SJSA1 (cell line): ENCODE measurements around the gene ZSCAN1. TPM values are rescaled to one million over a fixed set of nuclear protein-coding genes. Genes with fewer than 3 reads are reported as not detected.
A peak's percentile ranks its signal among the peaks of the same experiment; 100 is the strongest.
"Not testable (repeated sequence)": the region's sequence is repeated elsewhere in the genome, so short reads cannot be mapped to it uniquely, and the experiment has no call there.

Experiments used
- DNase-seq, 2 experiments: peaks; one replicate each; pipeline ENCODE4 v3.0.0-alpha.2; 2015 to 2020; ENCODE audit warnings: low spot score in 2 of 2, low read depth in 1 of 2
- H3K27ac ChIP-seq: fragments of 250-450 bp; sonication (Bioruptor Pico); 2 replicates; pipeline ENCODE4 v1.5.1; 2020; ENCODE audit warnings: mild to moderate bottlenecking, moderate library complexity
- H3K27me3 ChIP-seq: fragments of 250-450 bp; sonication (Bioruptor Pico); replicated peaks from 2 replicates; pipeline ENCODE4 v1.5.1; 2020; ENCODE audit warnings: mild to moderate bottlenecking, moderate library complexity
- H3K36me3 ChIP-seq: fragments of 250-450 bp; sonication (Bioruptor Pico); 2 replicates; pipeline ENCODE4 v1.5.1; 2020; ENCODE audit warnings: mild to moderate bottlenecking
- H3K4me1 ChIP-seq: fragments of 250-450 bp; sonication (Bioruptor Pico); replicated peaks from 2 replicates; pipeline ENCODE4 v1.6.1; 2021; ENCODE audit warnings: mild to moderate bottlenecking
- H3K4me3 ChIP-seq: fragments of 250-450 bp; sonication (Bioruptor Pico); 2 replicates; pipeline ENCODE4 v1.5.1; 2020; ENCODE audit warnings: mild to moderate bottlenecking
- H3K9me3 ChIP-seq: fragments of 250-450 bp; sonication (Bioruptor Pico); replicated peaks from 2 replicates; pipeline ENCODE4 v1.5.1; 2020; ENCODE audit warnings: mild to moderate bottlenecking
- total RNA-seq: library from RNA; depleted of rRNA; stranded (reverse); fragments of >200 nt; shearing (Covaris generic); gene quantifications from 2 replicates; pipeline ENCODE4 v1.2.3, GENCODE V29; 2014; rRNA removed

Gene ZSCAN1, protein sequence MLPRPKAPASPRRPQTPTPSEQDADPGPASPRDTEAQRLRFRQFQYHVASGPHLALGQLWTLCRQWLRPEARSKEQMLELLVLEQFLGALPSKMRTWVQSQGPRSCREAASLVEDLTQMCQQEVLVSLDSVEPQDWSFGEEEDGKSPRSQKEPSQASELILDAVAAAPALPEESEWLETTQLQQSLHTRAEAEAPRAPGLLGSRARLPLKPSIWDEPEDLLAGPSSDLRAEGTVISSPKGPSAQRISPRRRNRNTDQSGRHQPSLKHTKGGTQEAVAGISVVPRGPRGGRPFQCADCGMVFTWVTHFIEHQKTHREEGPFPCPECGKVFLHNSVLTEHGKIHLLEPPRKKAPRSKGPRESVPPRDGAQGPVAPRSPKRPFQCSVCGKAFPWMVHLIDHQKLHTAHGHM
- not detected in 2 replicates for total RNA-seq

GRCh38 chr19:58033741-58034476 lies at the start of gene ZSCAN1:
Gene ZSCAN1 (plus strand): TSS chr19:58034025. CDS start chr19:58037837, 3,812 bp downstream.
- Histone ChIP-seq H3K4me3 (no peak within 1 kb of the TSS), H3K4me1 (no peaks in the 10 kb centered on the region), H3K36me3 (no peaks in the 10 kb centered on the region), H3K27ac (no peak within 1 kb of the TSS), H3K9me3 (peaks cover 14% of the 10 kb centered on the region), H3K27me3 (no peaks in the 10 kb centered on the region)
- no peak for DNase-seq

GRCh38 chr19:57992841-57993240 lies 41.0 kb upstream of the ZSCAN1 start:
- no peak for DNase-seq
- Histone ChIP-seq H3K4me3 (no peak overlapping the region), H3K27ac (no peak overlapping the region), H3K4me1 (no peaks in the 10 kb centered on the region), H3K27me3 (no peaks in the 10 kb centered on the region), H3K9me3 (peaks cover 37% of the 10 kb centered on the region), H3K36me3 (peaks cover 57% of the 10 kb centered on the region)

DNA sequence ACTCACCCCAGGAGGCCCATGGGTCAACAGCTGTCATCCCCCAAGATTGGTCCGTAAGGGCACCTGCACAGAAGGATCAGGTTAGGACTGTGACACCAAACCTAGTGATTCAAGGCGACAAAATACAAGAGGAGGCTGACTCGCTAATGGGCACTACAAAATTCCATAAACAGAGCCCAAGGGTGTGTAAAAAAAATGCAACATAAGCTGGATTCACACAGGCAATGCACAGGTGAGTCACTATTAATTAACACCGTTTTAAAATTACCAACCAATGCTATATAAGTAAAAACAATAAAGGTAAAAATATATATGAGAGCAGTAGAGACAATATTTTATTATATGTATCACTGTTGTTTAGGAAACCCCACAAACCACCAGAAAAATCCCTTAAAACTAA lies 33.1 kb upstream of the ZSCAN1 start:
- Histone ChIP-seq H3K27ac (no peak overlapping the region), H3K4me3 (no peak overlapping the region), H3K4me1 (peaks cover 5% of the 10 kb centered on the region), H3K36me3 (peaks cover 67% of the 10 kb centered on the region), H3K9me3 (peaks cover 23% of the 10 kb centered on the region), H3K27me3 (no peaks in the 10 kb centered on the region)
- DNase-seq = no peak

DNA sequence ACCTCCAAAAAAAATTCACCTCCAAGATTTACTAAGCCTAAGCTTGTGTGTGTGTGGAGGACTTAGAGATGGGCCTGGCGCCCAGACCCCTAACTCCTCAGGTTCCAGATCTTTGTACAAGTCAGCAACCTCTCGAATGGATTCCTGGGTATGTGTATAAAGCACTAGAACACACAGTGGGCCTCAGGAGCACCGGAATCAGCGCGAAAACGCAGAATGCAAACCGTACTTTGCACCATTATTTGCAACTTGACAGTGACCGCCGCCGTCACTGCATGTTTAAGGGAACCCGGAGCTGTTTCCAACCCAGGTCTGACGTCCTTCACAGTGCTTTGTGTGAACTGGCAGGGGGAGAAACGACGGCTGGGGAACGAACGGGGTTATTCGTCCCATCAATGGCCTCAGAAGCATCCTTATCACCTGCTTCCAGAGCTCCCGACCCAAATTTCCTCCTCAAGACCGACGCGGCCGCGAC lies 31.9 kb upstream of the ZSCAN1 start:
- H3K36me3 ChIP-seq = peaks cover 65% of the 10 kb centered on the region
- peaks cover 23% of the 10 kb centered on the region for H3K9me3 ChIP-seq
- peak overlapping the region; percentile 62 for H3K27ac ChIP-seq
- peaks cover 5% of the 10 kb centered on the region for H3K4me1 ChIP-seq
- H3K4me3 ChIP-seq = peak overlapping the region; percentile 81
- H3K27me3 ChIP-seq = no peaks in the 10 kb centered on the region
- DNase-seq = no peak

GRCh38 chr19:58002384-58003173 lies 31.2 kb upstream of the ZSCAN1 start, which contains the start of gene ZNF606:
Gene ZNF606 (minus strand): TSS chr19:58002820. CDS start chr19:58001319, 1,501 bp downstream.
- H3K4me1 ChIP-seq = peaks cover 5% of the 10 kb centered on the region
- peak; percentile 83 to 84 for DNase-seq
- H3K27ac ChIP-seq = peak within 1 kb of the TSS; percentile 62
- H3K27me3 ChIP-seq = no peaks in the 10 kb centered on the region
- peaks cover 65% of the 10 kb centered on the region for H3K36me3 ChIP-seq
- peak within 1 kb of the TSS; percentile 81 for H3K4me3 ChIP-seq
- peaks cover 23% of the 10 kb centered on the region for H3K9me3 ChIP-seq

- no peak for DNase-seq
- Histone ChIP-seq H3K36me3 (peaks cover 58% of the 10 kb centered on the region), H3K27me3 (no peaks in the 10 kb centered on the region), H3K4me1 (peaks cover 5% of the 10 kb centered on the region), H3K4me3 (peak overlapping the region; percentile 81), H3K9me3 (peaks cover 25% of the 10 kb centered on the region), H3K27ac (no peak overlapping the region)
Observed at GRCh38 chr19:58003174-58003828, 30.5 kb upstream of the ZSCAN1 start.

GRCh38 chr19:58007285-58007684 lies 26.5 kb upstream of the ZSCAN1 start:
- Histone ChIP-seq H3K27me3 (no peaks in the 10 kb centered on the region), H3K9me3 (peaks cover 22% of the 10 kb centered on the region), H3K4me3 (no peak overlapping the region), H3K36me3 (peaks cover 20% of the 10 kb centered on the region), H3K27ac (no peak overlapping the region), H3K4me1 (peaks cover 5% of the 10 kb centered on the region)
- no peak for DNase-seq

GRCh38 chr19:58008877-58009276 lies 24.9 kb upstream of the ZSCAN1 start:
- H3K27ac ChIP-seq, H3K36me3 ChIP-seq, DNase-seq, H3K4me1 ChIP-seq, H3K4me3 ChIP-seq, H3K27me3 ChIP-seq: not testable (repeated sequence)
- H3K9me3 ChIP-seq = peaks cover 18% of the 10 kb centered on the region

DNA sequence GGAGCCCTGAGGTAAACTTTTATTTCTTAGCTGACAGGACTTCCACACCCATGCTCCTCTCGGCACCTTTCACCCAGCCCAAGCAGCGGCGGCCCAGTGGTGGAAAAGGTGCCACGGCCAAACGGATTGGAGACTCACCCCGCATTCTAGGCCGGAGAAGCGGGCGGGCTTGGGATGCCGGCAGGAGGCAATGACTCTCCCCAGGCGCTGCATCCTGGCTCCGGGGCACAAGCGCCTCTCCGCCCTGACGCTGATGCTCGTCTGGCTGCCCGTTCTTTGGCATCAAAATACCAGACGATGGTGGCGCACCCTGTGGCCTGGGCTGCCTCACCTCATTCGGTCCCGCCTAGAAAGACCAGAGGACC lies 24.5 kb upstream of the ZSCAN1 start:
- H3K27me3 ChIP-seq = no peaks in the 10 kb centered on the region
- no peak overlapping the region for H3K4me3 ChIP-seq
- H3K27ac ChIP-seq = no peak overlapping the region
- no peak for DNase-seq
- H3K36me3 ChIP-seq = 0 out of 2 replicates have a peak, but pooled peaks cover 6% of the 10 kb centered on the region
- peaks cover 16% of the 10 kb centered on the region for H3K9me3 ChIP-seq
- no peaks in the 10 kb centered on the region for H3K4me1 ChIP-seq

GRCh38 chr19:58009666-58010301 lies 24.0 kb upstream of the ZSCAN1 start:
- 0 out of 2 replicates have a peak, but pooled peaks cover 6% of the 10 kb centered on the region for H3K36me3 ChIP-seq
- no peak overlapping the region for H3K4me3 ChIP-seq
- no peaks in the 10 kb centered on the region for H3K27me3 ChIP-seq
- no peak for DNase-seq
- no peaks in the 10 kb centered on the region for H3K4me1 ChIP-seq
- peaks cover 16% of the 10 kb centered on the region for H3K9me3 ChIP-seq
- H3K27ac ChIP-seq = no peak overlapping the region

- H3K36me3 ChIP-seq = 0 out of 2 replicates have a peak, but pooled peaks cover 6% of the 10 kb centered on the region
- no peaks in the 10 kb centered on the region for H3K27me3 ChIP-seq
- no peak for DNase-seq
- H3K4me1 ChIP-seq = no peaks in the 10 kb centered on the region
- peaks cover 16% of the 10 kb centered on the region for H3K9me3 ChIP-seq
- no peak overlapping the region for H3K27ac ChIP-seq
- no peak overlapping the region for H3K4me3 ChIP-seq
Observed at GRCh38 chr19:58010507-58010906, 23.3 kb upstream of the ZSCAN1 start.

DNA sequence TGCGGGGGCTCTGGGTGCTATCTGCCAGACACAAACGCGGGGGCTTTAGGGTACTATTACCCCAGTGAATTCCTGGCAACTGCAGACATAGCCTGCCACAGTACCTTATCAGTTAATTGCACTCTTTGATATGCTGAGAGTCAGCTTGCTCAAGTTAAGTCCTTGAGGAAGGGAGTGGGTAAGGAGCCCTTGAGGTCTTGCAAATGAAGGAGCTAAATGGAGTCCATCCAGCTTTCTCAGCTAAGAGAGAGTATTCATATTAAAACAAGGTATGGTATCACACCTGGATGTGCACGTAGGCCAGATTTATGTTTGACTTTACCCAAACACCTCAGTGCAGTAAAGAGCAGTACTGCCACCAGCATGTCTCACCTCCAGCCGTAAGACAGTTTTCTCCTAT lies 19.7 kb upstream of the ZSCAN1 start:
- H3K4me1 ChIP-seq = no peaks in the 10 kb centered on the region
- DNase-seq = no peak
- H3K27ac ChIP-seq = no peak overlapping the region
- H3K36me3 ChIP-seq = no peaks in the 10 kb centered on the region
- H3K9me3 ChIP-seq = peaks cover 14% of the 10 kb centered on the region
- H3K27me3 ChIP-seq = no peaks in the 10 kb centered on the region
- no peak overlapping the region for H3K4me3 ChIP-seq
